HG02759 (cell line): ENCODE measurements around the gene MARF1.

Experiments
- ATAC-seq: cut with Tn5 transposase; IDR thresholded peaks from one replicate; pipeline ENCODE4 v1.9.1; 2021; ENCODE audit warnings: mild to moderate bottlenecking, moderate library complexity; ENCODE audit not compliant: unreplicated experiment

The MARF1 gene

GRCh38 chr16:15601212-15601879 is 41.6 kb downstream of the MARF1 start:
- no peak for ATAC-seq

DNA sequence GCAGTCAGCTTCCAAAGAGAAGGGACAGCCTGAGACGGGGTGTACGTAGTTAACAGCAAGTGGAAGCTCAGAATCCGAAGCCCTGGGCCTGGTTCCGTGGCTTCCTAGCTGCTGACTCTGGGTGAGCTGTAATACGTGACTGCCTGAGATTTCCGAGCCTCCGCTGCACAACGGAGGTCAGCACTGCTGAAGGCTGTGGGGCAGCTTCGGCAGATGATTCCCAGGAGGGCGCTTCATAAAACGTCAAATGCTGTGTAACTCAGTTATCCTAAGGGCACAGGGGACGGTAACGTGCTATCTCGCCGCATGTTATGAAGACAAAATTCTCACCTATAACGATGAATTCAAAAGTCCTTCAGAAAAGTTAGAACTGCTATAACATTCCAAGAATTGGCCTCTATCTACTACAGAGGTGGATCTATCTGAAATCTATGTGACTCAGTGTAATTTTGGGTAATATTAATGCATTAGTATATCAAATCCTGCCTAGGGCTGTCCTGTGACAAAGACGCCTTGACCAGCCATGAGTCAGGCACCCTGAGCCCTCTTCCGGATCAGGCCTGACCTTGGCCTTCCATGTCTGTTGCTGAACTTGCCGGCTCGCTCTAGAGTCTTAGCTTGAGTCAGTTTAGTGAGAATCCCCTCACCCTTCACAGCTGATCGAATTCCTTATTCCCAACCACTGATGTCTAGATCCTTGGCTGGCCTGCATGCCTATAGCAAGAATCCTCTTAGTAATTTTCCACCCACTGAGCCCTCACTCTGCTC is 43.5 kb downstream of the MARF1 start:
- no peak for ATAC-seq

GRCh38 chr16:15598648-15599190 is 44.2 kb downstream of the MARF1 start:
- ATAC-seq, result no peak

DNA sequence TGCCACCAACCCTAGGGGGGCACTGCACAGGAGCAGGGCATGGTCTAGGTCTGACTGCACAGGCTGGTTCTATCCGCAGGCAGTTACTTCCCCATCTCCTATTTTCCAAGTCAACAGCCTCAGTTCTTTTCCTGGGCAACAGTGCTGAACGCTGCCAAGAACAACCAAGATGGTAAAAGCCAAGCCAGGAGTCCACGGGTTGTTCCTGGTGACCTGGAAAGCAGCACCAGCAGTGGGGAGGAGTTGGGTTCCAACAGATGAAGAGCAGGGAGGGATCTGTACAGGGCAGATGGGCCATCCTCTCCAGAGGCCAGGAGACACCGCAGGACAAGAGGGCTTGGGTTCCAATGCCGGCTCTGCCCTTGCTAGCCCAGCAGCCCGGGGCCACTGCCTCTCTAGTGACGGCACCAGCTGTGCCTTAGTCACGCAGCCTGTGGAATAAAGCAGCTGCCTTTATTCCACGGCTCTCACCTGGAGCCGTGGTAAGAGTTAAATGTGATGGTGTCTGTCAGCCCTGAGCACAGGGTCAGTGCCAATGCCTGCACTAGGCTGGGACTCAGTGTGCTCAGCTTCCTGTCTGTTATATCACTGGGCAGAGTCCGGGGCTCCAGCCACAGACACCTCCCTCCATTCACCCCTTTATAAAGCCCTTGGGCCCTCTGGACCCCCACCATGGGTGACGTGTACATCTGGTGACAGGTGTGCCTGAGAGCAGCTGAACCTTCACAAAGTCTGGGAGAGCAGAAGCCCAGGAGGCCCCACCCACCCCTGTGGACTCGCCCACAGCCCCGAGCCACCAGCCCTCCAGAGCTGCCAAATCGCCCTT is 44.9 kb downstream of the MARF1 start:
- no peak for ATAC-seq

DNA sequence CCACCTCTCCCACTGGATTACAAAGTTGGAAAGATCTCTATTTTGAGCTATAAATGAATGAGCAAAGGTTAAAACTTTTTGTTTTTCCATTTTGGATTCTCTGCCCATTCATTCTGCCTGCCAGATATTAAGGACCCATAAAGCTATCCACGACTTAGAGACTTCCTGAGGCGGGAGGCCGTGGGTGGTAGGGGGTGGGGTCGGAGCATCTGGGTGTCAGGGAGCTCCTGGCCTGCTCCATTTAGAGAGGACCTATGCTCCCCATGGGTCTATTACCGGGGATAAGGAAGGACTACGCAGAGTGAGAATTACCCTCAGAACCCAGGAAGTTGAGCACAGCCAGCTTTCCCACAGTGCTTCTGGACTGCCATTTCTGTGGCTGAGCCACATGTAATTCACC is 45.8 kb downstream of the MARF1 start:
- no peak for ATAC-seq

GRCh38 chr16:15594711-15595320 is 48.1 kb downstream of the MARF1 start:
- ATAC-seq, result no peak

- ATAC-seq, result no peak
These were observed 49.7 kb downstream of the MARF1 start for GRCh38 chr16:15593235-15593634.

DNA sequence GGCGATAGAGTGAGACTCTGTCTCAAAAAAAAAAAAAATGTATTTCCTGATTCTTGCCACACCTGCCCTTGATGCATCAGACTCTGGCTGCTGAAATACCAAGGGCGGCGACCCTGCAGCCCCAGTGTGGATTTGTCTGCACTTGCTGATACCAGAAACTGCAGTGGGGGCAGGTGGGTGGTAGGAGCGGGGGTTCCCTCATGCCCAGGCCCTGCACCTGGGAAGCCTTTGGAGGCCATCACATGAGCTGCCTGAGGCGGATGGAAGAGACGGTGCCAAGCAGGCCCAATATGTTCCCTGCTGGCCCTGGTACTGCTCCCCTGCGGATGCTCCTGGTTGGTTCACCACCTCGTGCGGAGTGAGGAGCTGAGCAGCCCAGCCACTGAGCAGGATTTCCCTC is 50.6 kb downstream of the MARF1 start:
- ATAC-seq, result no peak

DNA sequence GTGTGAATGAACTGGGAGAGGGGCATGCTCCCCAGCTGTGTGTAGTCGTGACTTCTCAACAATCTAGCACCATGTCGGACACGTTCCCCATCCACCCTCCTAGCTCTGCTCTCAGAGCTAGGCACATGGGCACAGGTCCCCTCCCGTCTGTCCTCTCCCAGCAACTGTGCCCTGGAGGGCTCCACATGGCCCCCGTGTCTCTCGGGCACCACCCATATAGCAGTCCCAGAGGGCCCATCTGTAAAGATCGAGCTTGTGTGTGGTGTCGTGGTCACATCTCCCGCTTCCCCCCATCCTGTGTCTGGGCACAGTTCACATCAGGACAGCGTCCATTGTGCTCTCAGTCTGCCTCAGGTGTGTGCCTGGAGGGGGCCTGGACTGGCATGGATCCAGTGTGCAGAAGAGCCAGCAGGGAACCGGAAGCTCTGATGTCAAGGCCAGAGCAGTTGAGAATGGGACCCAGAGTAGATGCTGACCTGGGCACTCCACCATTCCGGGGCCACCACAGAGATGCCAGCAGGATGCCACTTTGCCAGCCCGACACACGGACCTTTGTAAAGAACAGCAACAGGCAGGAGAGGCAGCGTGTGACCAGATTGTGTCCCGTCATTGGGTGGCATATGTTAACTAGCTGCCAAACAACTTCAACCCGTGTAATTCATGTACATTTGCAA is 55.7 kb downstream of the MARF1 start:
- no peak for ATAC-seq

DNA sequence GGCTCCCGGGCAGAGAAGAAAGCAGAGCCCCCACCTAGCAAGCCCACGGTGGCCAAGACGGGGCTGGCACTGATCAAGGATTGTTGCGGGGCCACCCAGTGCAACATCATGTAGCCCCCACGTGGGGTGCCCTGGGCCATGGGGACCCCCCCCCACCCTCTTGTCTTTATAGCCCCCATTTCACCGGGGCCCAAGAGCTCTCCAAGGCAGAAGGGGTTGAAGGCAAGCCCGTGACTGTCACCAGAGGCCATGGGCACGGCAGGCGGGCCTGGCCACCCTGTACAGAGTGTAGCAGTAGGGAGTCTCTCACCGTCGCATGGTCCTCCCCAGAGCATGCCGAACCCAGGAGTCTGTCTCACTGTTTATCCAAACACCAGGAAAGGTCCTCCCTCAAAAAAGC is 56.2 kb downstream of the MARF1 start:
- ATAC-seq, result no peak

DNA sequence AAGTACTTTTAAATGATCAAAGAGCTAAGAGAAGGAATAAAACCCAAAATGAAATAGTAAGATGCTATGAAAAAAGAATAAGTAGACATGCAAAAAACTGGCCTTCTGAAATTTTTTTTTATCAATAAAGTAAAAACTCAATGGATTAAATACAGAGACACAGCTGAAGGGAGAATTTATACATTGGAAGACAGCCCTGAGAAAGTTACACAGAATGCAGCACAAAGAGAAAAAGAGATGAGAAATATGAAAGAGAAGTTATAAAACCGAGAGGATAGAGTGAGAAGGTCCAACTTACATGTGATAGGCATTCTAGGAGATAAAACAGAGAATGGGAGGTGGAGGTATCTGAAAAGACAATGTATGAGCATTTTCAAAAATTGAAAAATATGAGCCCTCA is 57.0 kb downstream of the MARF1 start:
- ATAC-seq, result no peak

GRCh38 chr16:15583526-15583925 is 59.4 kb downstream of the MARF1 start:
- no peak for ATAC-seq

DNA sequence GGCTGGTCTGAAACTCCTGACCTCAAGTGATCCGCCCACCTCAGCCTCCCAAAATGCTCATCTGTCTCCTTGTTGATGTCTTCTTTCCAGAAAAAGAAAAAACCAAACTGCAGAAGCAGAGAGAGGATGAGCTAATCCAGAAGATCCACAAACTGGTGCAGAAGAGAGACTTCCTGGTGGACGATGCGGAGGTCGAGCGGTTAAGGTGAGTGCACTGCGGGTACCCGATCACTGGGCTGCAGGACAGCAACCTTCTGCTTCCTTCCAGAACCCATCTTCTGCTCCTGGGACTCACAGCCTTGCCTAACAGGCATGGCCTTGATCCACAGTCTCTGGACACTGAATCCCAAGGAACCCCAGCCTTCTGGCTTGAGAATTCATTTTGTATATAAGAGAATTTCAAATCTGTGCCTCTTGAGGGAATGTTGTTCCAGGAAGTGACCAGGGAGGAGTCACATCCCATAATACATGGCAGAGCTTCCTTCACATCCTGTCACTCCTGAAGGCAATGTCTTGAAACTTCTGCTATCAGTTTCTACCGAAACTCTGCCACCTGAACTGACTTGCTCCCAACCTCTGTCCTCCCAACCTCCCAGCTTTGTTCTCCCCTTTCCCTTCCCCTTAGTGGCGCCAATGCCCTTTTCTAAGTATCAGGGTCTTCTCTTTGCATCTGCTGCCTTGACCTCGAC is 61.7 kb downstream of the MARF1 start:
- ATAC-seq, result no peak

- ATAC-seq, result no peak
These were observed 64.1 kb downstream of the MARF1 start for GRCh38 chr16:15578824-15579223.

GRCh38 chr16:15576960-15577958 is 65.7 kb downstream of the MARF1 start:
- ATAC-seq, result no peak

GRCh38 chr16:15575293-15576049 is 67.5 kb downstream of the MARF1 start:
- ATAC-seq, result no peak

- no peak for ATAC-seq
These were observed 68.4 kb downstream of the MARF1 start for GRCh38 chr16:15574614-15574948.
